ENCODE data around the gene GNB3.

GNB3 gene

GRCh38 chr12:6843118-6843902 lies 2.6 kb downstream of the GNB3 start:
- Histone ChIP-seq H3K27me3 (ENCODE audit: control insufficient read depth, insufficient read depth, low read length) (no peaks in the 10 kb centered on the region), H3K36me3 (ENCODE audit: control insufficient read depth, low read depth, low read length) (peaks cover 66% of the 10 kb centered on the region), H3K4me1 (ENCODE audit: control insufficient read depth, low read depth, low read length) (no peaks in the 10 kb centered on the region), H3K9me3 (ENCODE audit: control insufficient read depth, low read depth, low read length) (no peaks in the 10 kb centered on the region), H3K9ac (ENCODE audit: low read length) (no peak overlapping the region), H3K27ac (ENCODE audit: low read length) (no peak overlapping the region), H3K4me3 (ENCODE audit: low read length) (no peak overlapping the region)

- no peak overlapping the region for H3K4me3 ChIP-seq (ENCODE audit: low read length)
- no peak overlapping the region for H3K27ac ChIP-seq (ENCODE audit: low read length)
- no peaks in the 10 kb centered on the region for H3K4me1 ChIP-seq (ENCODE audit: control insufficient read depth, low read depth, low read length)
- H3K36me3 ChIP-seq (ENCODE audit: control insufficient read depth, low read depth, low read length) = peaks cover 62% of the 10 kb centered on the region
- H3K9me3 ChIP-seq (ENCODE audit: control insufficient read depth, low read depth, low read length) = no peaks in the 10 kb centered on the region
- H3K27me3 ChIP-seq (ENCODE audit: control insufficient read depth, insufficient read depth, low read length) = no peaks in the 10 kb centered on the region
- no peak overlapping the region for H3K9ac ChIP-seq (ENCODE audit: low read length)
Observed at GRCh38 chr12:6845395-6845794, 4.7 kb downstream of the GNB3 start.

GRCh38 chr12:6846316-6846869 lies 5.7 kb downstream of the GNB3 start:
- H3K36me3 ChIP-seq (ENCODE audit: control insufficient read depth, low read depth, low read length) = peaks cover 62% of the 10 kb centered on the region

GRCh38 chr12:6847676-6848075 lies 7.0 kb downstream of the GNB3 start:
- Histone ChIP-seq H3K9ac (ENCODE audit: low read length) (no peak overlapping the region), H3K4me1 (ENCODE audit: control insufficient read depth, low read depth, low read length) (no peaks in the 10 kb centered on the region), H3K27me3 (ENCODE audit: control insufficient read depth, insufficient read depth, low read length) (no peaks in the 10 kb centered on the region), H3K36me3 (ENCODE audit: control insufficient read depth, low read depth, low read length) (peaks cover 54% of the 10 kb centered on the region), H3K4me3 (ENCODE audit: low read length) (no peak overlapping the region), H3K9me3 (ENCODE audit: control insufficient read depth, low read depth, low read length) (no peaks in the 10 kb centered on the region), H3K27ac (ENCODE audit: low read length) (no peak overlapping the region)

More at GRCh38 chr12:6846316-6846869, 5.7 kb downstream of the GNB3 start:
- H3K27me3 ChIP-seq (ENCODE audit: control insufficient read depth, insufficient read depth, low read length) = no peaks in the 10 kb centered on the region
- H3K4me3 ChIP-seq (ENCODE audit: low read length) = no peak overlapping the region
- H3K4me1 ChIP-seq (ENCODE audit: control insufficient read depth, low read depth, low read length) = no peaks in the 10 kb centered on the region
- no peak overlapping the region for H3K27ac ChIP-seq (ENCODE audit: low read length)
- no peaks in the 10 kb centered on the region for H3K9me3 ChIP-seq (ENCODE audit: control insufficient read depth, low read depth, low read length)
- no peak overlapping the region for H3K9ac ChIP-seq (ENCODE audit: low read length)

- Histone ChIP-seq H3K9ac (ENCODE audit: low read length) (no peak overlapping the region), H3K27ac (ENCODE audit: low read length) (no peak overlapping the region), H3K4me1 (ENCODE audit: control insufficient read depth, low read depth, low read length) (peaks cover 4% of the 10 kb centered on the region), H3K36me3 (ENCODE audit: control insufficient read depth, low read depth, low read length) (peaks cover 51% of the 10 kb centered on the region), H3K4me3 (ENCODE audit: low read length) (no peak overlapping the region), H3K9me3 (ENCODE audit: control insufficient read depth, low read depth, low read length) (no peaks in the 10 kb centered on the region), H3K27me3 (ENCODE audit: control insufficient read depth, insufficient read depth, low read length) (no peaks in the 10 kb centered on the region)
Observed at GRCh38 chr12:6849427-6849826, 8.7 kb downstream of the GNB3 start.

- Histone ChIP-seq H3K9me3 (ENCODE audit: control insufficient read depth, low read depth, low read length) (no peaks in the 10 kb centered on the region), H3K36me3 (ENCODE audit: control insufficient read depth, low read depth, low read length) (peaks cover 45% of the 10 kb centered on the region), H3K27me3 (ENCODE audit: control insufficient read depth, insufficient read depth, low read length) (no peaks in the 10 kb centered on the region), H3K4me3 (ENCODE audit: low read length) (peak overlapping the region; percentile 85), H3K27ac (ENCODE audit: low read length) (no peak overlapping the region), H3K4me1 (ENCODE audit: control insufficient read depth, low read depth, low read length) (peaks cover 4% of the 10 kb centered on the region), H3K9ac (ENCODE audit: low read length) (peak overlapping the region; percentile 82)
Observed at GRCh38 chr12:6849976-6850560, 9.3 kb downstream of the GNB3 start.

- no peak overlapping the region for H3K27ac ChIP-seq (ENCODE audit: low read length)
- H3K27me3 ChIP-seq (ENCODE audit: control insufficient read depth, insufficient read depth, low read length) = no peaks in the 10 kb centered on the region
- peak overlapping the region; percentile 82 for H3K9ac ChIP-seq (ENCODE audit: low read length)
- H3K4me1 ChIP-seq (ENCODE audit: control insufficient read depth, low read depth, low read length) = peaks cover 4% of the 10 kb centered on the region
- peak overlapping the region; percentile 85 for H3K4me3 ChIP-seq (ENCODE audit: low read length)
- H3K9me3 ChIP-seq (ENCODE audit: control insufficient read depth, low read depth, low read length) = no peaks in the 10 kb centered on the region
- H3K36me3 ChIP-seq (ENCODE audit: control insufficient read depth, low read depth, low read length) = peaks cover 43% of the 10 kb centered on the region
Observed at GRCh38 chr12:6850796-6851152, 10.0 kb downstream of the GNB3 start.

GRCh38 chr12:6851153-6851920 lies 10.6 kb downstream of the GNB3 start, which contains the start of gene CDCA3:
Gene CDCA3, minus strand, starts transcription at chr12:6851286. Its CDS starts 334 bp downstream, at chr12:6850952.
- H3K36me3 ChIP-seq (ENCODE audit: control insufficient read depth, low read depth, low read length) = peaks cover 43% of the 10 kb centered on the region
- peak within 1 kb of the TSS; percentile 85 for H3K4me3 ChIP-seq (ENCODE audit: low read length)
- H3K9ac ChIP-seq (ENCODE audit: low read length) = peak within 1 kb of the TSS; percentile 84
- peak within 1 kb of the TSS; percentile 78 for H3K27ac ChIP-seq (ENCODE audit: low read length)
- peaks cover 4% of the 10 kb centered on the region for H3K4me1 ChIP-seq (ENCODE audit: control insufficient read depth, low read depth, low read length)
- H3K9me3 ChIP-seq (ENCODE audit: control insufficient read depth, low read depth, low read length) = no peaks in the 10 kb centered on the region
- no peaks in the 10 kb centered on the region for H3K27me3 ChIP-seq (ENCODE audit: control insufficient read depth, insufficient read depth, low read length)

GRCh38 chr12:6851921-6852650 lies 11.4 kb downstream of the GNB3 start, which contains the start of gene USP5:
Gene USP5, plus strand, starts transcription at chr12:6852150. Its CDS starts 30 bp downstream, at chr12:6852180.
- H3K9me3 ChIP-seq (ENCODE audit: control insufficient read depth, low read depth, low read length) = no peaks in the 10 kb centered on the region
- H3K4me1 ChIP-seq (ENCODE audit: control insufficient read depth, low read depth, low read length) = peaks cover 4% of the 10 kb centered on the region
- H3K27ac ChIP-seq (ENCODE audit: low read length) = peak within 1 kb of the TSS; percentile 78
- peaks cover 45% of the 10 kb centered on the region for H3K36me3 ChIP-seq (ENCODE audit: control insufficient read depth, low read depth, low read length)
- H3K27me3 ChIP-seq (ENCODE audit: control insufficient read depth, insufficient read depth, low read length) = no peaks in the 10 kb centered on the region
- H3K4me3 ChIP-seq (ENCODE audit: low read length) = peak within 1 kb of the TSS; percentile 85
- H3K9ac ChIP-seq (ENCODE audit: low read length) = peak within 1 kb of the TSS; percentile 84

- Histone ChIP-seq H3K27ac (ENCODE audit: low read length) (no peak overlapping the region), H3K4me1 (ENCODE audit: control insufficient read depth, low read depth, low read length) (peaks cover 4% of the 10 kb centered on the region), H3K27me3 (ENCODE audit: control insufficient read depth, insufficient read depth, low read length) (no peaks in the 10 kb centered on the region), H3K9me3 (ENCODE audit: control insufficient read depth, low read depth, low read length) (no peaks in the 10 kb centered on the region), H3K9ac (ENCODE audit: low read length) (peak overlapping the region; percentile 57), H3K36me3 (ENCODE audit: control insufficient read depth, low read depth, low read length) (peaks cover 45% of the 10 kb centered on the region), H3K4me3 (ENCODE audit: low read length) (peak overlapping the region; percentile 85)
Observed at GRCh38 chr12:6852651-6853354, 12.1 kb downstream of the GNB3 start.

All from iPS-18a (cell line).